ENCODE results near the gene PPM1L.
"Not testable (repeated sequence)": the region's sequence is repeated elsewhere in the genome, so short reads cannot be mapped to it uniquely, and the experiment has no call there.

Gene PPM1L

GRCh38 chr3:160755776-160756304, at the start of gene PPM1L:
TSS of gene PPM1L (plus strand) at chr3:160756231.
- peak; percentile 26 to 37 (median 30) for DNase-seq

DNA sequence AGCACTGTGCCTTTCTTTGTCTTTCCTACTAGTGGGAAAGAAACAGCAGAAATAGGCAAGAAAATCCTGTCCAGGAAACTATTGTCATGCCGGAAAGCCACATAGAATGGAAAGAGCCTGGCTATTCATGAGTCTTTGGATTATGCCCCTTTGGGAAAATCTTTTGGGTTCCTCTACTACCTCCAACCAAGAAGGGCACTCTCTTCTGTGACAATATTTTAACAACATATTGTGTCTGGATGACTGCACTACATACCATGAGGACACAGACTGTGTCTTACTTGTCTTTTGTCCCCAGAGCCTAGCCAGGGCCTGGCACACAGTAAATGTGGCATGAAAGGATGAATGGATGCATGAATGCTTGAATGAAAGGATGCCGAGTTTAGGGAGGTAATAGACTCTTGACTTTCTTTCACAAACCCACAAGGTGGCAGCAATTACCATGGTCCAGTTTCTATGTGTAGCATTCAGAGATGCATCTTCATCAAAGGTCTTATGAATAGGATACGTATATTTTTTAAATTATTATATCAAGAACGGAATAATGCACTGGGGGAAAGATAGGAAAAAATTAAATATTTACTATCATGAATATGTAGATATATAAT, 48.7 kb upstream of the PPM1L start:
- no peak for DNase-seq

GRCh38 chr3:160709477-160710182, 46.4 kb upstream of the PPM1L start:
- DNase-seq: no peak

- DNase-seq: not testable (repeated sequence)
Measured at GRCh38 chr3:160713144-160713543, 42.9 kb upstream of the PPM1L start.

GRCh38 chr3:160719710-160720109, 36.3 kb upstream of the PPM1L start:
- no peak for DNase-seq

- DNase-seq: no peak
Measured at GRCh38 chr3:160720123-160720746, 35.8 kb upstream of the PPM1L start.

GRCh38 chr3:160722331-160722730, 33.7 kb upstream of the PPM1L start:
- DNase-seq: no peak

DNA sequence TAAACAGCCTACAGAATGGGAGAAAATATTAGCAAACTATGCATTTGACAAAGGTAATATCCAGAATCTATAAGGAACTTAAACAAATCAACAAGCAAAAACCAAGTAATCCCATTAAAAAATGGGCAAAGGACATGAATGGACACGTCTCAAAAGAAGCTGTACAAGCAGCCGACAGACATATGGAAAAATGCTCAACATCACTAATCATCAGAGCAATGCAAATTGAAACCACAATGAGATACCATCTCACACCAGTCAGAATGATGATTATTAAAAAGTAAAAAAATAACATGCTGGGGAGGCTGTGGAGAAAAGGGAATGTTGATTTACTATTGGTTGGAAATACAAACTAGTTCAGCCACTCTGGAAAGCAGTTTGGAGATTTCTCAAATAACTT, 30.7 kb upstream of the PPM1L start:
- no peak for DNase-seq

GRCh38 chr3:160735826-160736225, 20.2 kb upstream of the PPM1L start:
- no peak for DNase-seq

- no peak for DNase-seq
Measured at GRCh38 chr3:160738048-160738447, 18.0 kb upstream of the PPM1L start.

GRCh38 chr3:160739079-160739478, 17.0 kb upstream of the PPM1L start:
- no peak for DNase-seq

GRCh38 chr3:160746976-160747375, 9.1 kb upstream of the PPM1L start:
- DNase-seq: no peak

- no peak for DNase-seq
Measured at GRCh38 chr3:160747422-160747821, 8.6 kb upstream of the PPM1L start.

DNA sequence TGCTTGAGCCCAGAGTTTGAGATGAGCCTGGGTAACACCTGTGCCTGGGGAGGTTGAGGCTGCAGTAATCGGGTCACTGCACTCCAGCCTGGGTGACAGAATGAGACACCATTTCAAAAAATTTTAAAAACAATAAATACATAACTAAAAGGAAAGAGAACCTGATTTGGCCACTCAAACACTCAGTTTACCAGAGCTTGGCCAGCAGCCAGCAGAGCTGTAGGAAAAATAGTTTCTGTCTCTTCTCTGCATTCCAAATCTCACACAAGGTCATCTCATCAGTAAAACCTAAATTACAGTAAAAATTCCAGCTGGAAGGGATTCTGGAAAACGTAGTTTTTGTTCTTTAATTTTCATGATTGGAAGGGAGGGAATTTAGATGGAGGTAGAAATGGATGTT, 7.8 kb upstream of the PPM1L start:
- DNase-seq: no peak

DNA sequence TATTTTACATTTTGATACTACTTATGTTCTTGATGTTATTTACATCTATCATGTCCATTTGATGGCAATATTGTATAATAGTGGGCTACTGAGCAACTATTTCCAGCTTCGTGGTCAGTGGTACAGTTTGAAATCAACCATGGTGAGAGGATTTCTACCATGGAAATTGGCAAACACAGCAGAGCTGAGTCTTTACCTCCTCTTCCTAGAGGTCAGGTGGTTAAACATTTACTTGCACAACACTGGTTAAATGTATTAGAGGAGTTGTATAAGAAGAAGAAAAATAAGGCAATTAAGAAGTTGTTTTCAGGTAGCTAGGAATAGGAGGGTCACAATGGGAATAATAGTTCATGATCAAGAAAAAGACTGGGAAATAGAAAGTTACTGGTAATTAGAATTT, 7.2 kb upstream of the PPM1L start:
- no peak for DNase-seq

GRCh38 chr3:160753953-160754352, 2.1 kb upstream of the PPM1L start:
- no peak for DNase-seq

DNA sequence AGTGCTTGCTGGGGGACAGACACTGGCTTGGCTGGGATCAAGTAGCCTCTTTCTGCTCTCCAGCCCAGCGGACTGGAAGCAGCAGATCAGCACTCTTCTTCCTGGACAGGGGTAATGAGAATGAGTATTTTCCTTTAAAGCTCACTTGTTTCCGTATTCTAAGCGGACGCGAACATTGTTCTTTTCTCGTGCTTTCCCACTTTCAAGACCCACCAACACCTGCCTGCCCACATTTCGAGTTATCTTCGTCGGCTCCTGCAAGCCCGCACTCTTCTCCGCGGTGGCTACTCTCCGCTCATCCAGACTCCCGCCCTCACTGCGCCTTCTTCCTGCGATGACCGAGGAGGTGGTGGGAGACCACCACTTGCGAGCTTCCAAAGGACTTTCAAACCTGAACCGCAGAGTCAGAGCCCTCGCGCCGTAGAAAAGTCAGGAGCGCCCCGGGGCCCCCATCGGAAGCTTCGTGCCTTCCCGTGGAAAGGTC, 1.6 kb upstream of the PPM1L start:
- no peak for DNase-seq

- DNase-seq: peak; percentile 78 to 85 (median 80)
Measured at GRCh38 chr3:160754855-160755747, 930 bp upstream of the PPM1L start.

- no peak for DNase-seq
Measured at GRCh38 chr3:160757233-160758106, 1.4 kb downstream of the PPM1L start.

GRCh38 chr3:160758929-160759577, 3.0 kb downstream of the PPM1L start:
- no peak for DNase-seq

- DNase-seq: no peak
Measured at GRCh38 chr3:160763073-160763472, 7.0 kb downstream of the PPM1L start.
